HG03139 (cell line): ENCODE results near the gene FAM90A1.
A peak's percentile ranks its signal among the peaks of the same experiment; 100 is the strongest.
"Not testable (repeated sequence)": the region's sequence is repeated elsewhere in the genome, so short reads cannot be mapped to it uniquely, and the experiment has no call there.

Experiments
- ATAC-seq: cut with Tn5 transposase; IDR thresholded peaks from one replicate; pipeline ENCODE4 v1.9.1; 2021; ENCODE audit not compliant: unreplicated experiment

The FAM90A1 gene, protein sequence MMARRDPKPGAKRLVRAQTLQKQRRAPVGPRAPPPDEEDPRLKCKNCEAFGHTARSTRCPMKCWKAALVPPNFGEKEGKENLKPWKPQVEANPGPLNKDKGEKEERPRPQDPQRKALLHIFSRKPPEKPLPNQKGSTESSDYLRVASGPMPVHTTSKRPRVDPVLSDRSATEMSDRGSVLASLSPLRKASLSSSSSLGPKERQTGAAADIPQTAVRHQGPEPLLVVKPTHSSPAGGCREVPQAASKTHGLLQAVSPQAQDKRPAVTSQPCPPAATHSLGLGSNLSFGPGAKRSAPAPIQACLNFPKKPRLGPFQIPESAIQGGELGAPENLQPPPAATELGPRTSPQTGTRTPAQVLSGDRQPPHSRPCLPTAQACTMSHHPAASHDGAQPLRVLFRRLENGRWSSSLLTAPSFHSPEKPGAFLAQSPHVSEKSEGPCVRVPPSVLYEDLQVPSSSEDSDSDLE

DNA sequence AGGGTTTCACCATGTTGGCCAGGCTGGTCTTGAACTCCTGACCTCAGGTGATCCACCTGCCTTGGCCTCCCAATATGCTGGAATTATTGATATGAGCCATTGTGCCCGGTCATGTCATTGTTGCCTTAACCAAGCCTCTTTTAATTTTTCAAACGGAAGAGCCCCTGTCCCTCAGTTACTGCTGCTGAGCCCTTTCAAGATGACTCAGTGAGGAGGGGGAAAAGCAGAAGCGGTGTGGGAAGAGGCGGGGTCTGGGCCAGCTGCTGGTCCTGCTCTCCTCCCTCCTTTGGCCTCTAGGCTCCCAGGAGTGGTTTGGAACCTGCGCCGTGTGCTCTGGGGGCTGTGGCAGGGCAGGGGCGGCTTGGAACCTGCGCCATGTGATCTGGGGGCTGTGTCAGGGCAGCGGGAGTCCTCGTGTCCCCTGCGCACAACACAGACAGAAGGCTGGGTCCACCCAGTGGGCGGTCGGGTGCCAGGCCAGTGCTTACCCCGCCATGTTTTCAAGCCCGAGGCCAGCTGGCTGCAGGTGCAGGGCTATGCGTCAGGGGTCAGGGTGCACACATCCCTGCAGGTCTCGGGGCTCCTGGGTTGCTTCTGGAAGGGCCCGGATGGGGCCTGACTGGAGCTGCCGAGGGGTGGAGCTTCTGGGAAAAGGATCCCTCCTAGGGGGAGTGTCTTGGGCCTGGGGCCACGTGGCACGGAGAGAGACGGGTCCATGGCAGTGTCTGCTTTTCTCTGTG is at the start of gene FAM90A1:
Gene FAM90A1 (minus strand): TSS at position 627 of the 740 bp plus-strand sequence. CDS start 2,786 bp downstream, outside the sequence.
- ATAC-seq: not testable (repeated sequence)

DNA sequence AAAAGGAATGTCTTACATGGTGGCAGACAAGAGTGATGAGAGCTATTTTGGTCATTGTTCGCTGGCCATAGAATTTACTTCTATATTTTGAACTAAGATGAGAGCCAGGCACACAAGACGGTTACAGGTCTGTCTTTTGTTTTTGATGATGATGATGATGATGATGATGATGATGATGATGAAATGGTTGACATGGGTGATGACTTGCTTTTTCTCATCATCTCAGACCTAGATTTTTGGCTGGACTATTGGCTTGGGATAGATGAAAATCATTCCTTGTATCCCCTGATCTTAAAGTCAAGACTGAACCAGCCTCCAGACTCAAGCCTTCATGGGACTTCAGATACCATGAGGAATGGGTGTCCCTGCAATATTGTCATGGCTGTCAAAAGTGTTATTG is 49.0 kb upstream of the FAM90A1 start:
- ATAC-seq: not testable (repeated sequence)

DNA sequence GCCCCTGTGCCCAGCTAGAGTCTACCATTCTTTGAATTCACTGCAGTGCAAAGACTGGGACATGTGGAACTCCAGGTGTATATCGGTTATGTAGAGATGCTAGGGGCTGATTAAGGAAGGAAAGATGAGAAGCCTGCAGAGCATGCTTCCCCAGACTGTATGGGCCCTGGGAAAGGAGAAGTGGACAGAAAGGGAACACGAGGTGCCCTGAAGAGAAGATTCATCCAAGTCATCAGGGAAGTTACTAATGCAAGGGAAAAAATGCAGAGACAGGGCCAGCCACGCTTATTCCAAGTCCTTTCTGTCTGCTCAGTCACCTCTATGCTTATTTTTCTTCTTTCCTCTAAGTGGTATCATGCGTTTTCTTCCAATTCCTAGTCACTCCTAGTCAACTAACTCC is 39.3 kb upstream of the FAM90A1 start:
- ATAC-seq: not testable (repeated sequence)

DNA sequence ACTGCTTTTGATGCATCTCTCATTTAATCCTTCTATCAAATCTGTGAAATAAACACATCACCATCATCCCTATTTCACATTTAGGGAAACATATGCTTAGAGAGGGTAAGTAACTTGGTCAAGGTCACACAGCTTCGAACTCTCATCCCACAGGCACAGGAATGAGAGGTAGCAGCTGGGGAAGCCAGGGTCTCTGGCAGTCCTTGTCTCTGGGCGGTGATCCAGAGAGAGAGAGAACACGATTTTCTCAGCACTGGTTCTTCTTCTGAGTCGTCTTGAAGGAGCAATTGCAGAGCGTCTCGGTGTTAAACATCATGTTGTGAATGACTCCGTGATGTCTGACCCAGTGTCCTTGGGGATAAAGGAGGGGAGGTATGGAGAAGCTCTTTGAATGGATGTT is 36.8 kb upstream of the FAM90A1 start:
- ATAC-seq: not testable (repeated sequence)

DNA sequence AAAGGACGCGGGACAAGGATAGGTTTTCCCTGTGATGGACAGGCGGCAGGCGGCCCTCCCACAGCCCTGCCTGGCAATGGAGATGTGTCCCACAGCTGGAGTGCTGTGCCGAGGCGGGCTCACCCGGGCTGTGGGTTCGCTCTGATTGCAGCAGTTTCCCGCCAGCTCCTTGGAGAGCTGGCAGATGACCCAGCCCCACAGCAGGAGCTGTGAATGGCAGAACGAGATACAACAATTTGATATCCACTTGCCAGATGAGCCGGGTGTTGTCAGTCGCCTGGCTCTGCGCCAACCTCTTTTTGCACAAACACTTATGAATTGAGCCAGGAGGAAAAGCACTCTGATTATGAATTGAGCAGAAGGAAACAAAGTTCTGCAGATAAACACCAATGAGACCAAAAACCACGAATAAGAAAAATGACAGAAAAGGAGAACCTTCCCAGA is 33.7 kb upstream of the FAM90A1 start:
- ATAC-seq: not testable (repeated sequence)

DNA sequence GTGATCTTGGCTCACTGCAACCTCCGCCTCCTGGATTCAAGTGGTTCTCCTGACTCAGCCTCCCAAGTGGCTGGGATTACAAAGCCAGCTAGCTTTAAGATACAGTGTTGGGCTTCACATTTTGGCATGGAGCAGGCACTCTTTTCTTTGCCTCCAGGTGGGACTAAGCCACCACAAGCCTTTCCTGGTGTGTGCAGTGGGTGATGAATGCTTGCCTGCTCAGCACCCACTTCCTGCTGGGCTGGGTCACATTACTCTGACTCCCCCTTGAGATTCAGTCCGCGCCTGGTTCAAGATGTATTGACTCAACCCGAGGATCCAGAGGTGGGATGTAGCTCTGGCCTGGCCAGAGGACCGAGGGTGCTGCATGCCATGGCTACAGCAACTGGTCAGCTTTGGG is 28.9 kb upstream of the FAM90A1 start:
- ATAC-seq: not testable (repeated sequence)

DNA sequence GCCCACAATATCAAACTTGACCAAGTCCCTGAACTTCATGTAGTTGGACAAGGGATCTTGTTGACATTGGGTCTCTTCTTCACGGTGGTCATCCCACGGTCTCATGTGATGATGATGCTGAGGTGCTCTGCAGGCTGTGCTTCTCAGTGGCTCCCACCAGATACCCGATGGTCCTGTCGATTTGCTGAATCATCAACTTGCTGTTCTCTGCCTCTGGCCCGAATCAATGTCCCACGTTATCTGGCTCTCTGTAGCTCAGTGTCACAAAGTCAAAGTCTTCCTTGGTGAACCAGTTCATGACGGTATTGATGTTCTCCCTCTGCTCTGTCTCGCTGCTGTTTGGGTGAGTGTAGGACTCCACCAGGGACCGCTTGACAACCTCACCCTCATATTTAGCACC is 27.3 kb upstream of the FAM90A1 start:
- ATAC-seq: not testable (repeated sequence)

DNA sequence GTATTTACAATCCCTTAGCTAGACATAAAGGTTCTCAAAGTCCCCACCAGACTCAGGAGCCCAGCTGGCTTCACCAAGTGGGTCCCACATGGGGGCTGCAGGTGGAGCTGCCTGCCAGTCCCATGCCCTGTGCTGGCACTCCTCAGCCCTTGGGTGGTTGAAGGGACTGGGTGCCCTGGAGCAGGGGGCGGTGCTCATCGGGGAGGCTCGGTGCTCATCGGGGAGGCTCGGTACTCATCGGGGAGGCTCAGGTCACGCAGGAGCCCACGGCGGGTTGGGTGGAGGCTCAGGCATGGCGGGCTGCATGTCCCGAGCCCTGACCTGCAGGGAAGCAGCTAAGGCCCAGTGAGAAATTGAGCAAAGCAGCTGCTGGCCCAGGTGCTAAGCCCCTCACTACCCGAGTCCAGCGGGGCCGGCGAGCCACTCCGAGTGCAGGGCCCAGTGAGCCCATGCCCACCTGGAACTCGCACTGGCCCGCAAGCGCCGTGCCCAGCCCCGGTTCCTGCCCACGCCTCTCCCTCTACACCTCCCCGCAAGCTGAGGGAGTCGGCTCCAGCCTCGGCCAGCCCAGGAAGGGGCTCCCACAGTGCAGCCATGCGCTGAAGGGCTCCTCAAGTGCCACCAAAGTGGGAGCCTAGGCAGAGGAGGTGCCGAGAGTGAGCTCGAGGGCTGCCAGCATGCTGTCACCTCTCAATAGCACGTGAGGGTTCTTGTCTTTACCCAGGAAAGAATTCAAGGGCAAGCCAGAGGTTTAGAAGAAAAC is 24.8 kb upstream of the FAM90A1 start:
- not testable (repeated sequence) for ATAC-seq

DNA sequence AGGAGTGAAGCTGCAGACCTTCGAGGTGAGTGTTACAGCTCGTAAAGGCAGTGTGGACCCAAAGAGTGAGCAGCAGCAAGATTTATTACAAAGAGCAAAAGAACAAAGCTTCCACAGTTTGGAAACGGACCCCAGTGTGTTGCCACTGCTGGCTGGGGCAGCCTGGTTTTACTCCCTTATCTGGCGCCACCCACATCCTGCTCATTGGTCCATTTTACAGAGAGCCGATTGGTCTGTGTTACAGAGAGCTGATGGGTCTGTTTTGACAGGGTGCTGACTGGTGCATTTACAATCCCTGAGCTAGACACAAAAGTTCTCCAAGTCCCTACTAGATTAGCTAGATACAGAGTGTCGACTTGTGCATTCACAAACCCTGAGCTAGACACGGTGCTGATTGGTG is 24.2 kb upstream of the FAM90A1 start:
- not testable (repeated sequence) for ATAC-seq

DNA sequence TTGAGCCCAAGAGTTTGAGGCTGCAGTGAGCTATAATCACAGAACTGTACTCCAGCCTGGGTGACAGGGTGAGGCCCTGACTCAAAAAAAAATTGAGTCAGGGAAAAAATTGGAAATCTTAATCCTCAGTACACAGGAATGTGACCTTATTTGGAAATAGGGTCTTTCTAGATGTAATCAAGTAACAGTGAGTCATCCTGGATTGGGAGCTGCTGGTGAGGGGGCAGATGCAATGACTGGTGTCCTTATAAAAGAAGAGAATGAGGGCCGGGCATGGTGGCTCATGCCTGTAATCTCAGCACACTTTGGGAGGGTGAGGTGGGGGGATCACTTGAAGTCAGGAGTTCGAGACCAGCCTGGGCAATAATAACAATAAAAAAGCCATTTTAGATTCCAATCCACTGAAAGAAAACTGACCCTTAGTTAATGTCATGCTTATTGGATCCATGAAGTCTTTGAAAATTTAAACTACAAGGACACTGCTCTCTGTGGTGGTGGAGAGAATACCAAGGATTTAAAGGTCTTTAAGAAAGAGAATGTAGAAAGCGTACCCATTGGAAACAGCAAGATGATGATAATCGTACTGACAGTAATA is 19.6 kb upstream of the FAM90A1 start:
- ATAC-seq: not testable (repeated sequence)

DNA sequence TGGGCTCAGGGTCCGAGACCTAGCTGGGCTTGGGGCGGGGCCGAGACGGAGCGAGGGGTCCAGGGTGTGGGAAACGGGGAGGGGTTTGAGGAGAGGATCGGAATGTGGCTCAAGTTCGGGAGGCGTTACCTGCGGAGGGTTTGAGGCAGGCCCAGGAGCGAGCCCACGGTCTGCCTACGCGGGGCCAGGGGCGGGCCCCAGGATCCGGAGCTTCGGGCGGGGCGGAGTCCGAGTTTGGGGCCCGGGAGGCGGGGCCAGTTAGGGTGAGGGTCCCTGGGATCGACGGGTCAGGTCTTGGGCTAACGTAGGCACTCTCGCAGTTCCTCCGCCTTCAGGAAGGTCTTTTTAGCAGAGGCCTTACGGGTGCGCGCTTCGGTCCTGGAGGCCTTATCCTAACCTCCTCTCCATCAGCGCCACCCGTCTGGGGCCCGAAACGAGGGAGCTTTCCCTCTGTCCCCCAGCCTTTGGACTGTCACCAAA is 16.3 kb upstream of the FAM90A1 start:
- not testable (repeated sequence) for ATAC-seq

DNA sequence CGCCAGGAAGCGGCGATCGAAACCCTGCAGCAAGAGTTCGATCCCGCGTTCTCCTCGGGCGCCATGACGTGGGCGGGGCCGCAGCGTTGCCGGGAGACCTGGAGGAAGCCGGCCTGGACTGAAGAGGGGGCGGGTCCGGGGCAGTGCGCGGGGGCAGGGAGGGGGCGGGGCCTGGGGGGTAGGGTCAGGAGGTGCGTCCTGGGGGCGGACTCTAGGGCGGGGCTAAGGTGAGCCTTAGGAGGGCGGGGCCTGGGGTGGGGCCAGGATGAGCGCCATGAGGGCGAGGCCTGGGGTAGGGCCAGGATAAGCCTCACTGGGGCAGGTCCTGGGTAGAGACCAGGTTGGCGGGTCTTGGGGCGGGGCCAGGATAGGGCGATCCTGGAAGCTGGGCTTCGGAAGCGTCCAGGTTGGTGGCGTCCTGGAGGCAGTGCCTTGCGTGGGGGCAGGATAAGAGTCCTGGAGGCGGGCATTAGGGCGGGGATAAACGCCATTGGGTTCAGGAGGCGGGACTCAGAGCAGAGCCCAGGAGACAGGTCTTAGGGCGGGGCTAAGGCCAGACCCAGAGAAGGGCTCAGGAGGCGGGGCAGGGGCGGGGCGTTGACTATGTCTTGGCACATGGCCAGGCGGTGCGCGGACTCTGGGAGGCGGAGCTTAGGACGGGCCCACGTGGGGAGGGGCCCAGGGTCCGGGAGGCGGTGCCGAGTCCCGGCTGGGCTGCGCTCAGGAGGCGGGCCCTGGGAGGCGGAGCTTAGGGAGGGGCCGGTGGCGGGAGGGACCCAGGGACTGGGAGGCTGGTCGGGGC is 15.7 kb upstream of the FAM90A1 start:
- peak; percentile 93 for ATAC-seq

DNA sequence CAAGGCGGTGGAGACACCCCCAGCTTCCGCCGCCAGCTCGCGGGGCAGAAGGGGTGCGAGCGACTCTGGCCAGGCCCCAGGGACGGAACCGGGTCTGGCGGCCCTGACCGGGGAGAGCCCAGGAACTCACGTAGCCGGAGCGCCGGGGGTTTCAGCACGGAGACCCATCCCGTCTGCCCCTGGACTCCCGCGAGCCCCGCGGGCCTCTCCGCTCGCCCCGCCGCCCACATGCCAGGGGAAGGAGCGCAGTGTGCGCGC is 15.1 kb upstream of the FAM90A1 start:
- ATAC-seq: not testable (repeated sequence)

DNA sequence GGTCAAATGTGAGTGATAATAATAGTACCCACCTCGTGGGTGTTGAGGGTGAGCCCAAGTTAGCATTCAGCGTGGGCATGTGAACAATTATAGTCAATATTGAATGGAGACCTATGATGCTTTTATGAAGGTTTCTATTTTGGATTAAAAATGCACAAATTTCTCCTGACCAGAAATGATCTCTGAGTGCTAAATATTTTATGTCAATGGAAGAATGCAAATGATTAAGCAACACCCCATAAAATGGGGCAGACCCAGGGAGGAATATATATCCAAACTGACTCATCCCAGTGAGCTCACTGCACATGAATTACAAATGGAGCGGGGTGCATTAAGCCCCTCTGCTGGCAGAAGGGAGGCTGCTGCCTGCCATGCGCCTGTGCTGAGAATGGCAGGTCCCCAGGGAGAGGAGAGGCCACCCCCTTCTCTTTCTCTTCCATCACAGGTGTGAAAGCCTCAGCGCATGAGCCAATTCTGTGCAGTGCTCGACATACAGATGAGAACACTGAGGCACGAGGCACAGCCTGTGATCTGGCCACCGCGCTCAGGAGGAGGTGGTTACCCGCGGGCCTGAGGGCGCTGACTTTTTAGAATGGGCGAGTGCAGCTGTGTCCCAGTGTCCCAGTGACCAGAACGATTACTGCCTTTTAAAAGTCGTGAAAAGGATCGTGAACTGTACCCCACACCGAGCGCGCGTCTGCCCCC is 14.7 kb upstream of the FAM90A1 start:
- not testable (repeated sequence) for ATAC-seq

DNA sequence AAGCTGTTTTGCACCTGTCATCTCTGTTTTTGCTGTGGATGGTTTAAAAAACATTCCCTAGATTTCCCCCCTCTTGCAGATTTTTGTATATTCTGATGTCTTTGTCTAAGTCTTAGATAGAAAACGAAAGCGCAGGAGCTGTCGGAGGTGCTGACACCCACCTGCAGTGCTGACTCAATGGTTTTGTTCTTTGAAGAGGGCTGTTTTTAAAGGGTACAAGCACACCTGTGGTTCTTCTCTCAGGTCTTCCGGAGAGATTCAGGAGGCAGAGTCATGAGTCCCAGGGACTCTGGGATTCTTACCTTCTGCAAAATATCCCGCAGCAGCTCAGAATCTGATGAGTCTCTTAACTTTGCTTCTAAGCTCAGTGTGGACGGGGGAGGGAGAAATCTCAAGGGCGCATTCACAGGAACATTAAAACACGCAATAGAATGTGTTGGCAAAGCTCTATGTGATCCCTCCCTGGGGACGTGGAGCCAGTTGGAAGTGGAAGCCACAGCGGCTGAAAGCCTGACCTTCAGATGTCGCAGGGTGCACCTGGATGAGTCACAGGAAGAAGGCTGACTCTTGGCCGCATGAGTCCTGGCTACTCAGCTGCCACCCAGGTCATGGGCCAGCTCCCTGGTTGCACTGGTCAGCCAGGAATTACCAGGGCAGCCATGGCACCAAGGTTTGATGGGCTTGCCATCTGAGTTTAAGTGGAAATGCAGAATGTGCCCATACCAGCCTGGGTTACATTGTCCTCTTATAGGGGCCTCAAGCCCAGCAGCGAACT is 13.1 kb upstream of the FAM90A1 start:
- not testable (repeated sequence) for ATAC-seq

DNA sequence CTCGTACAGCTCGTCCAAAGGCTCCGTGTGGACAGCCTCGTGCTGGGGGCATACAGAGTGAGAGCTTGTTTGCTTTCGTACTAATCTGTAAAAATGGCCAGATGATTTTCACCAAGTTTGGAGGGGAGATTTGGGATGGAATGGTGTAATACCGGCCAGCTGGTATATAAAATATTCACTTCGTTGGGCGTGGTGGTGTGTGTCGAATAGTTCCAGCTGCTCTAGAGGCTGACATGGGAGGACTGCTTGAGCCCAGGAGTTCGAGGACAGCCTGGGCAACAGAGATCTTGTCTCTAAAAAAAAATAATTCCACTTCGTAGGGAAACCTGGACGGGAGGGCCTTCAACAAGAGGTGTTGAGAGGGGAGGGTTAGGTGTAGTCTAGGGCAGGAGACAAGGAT is 9.6 kb upstream of the FAM90A1 start:
- ATAC-seq: not testable (repeated sequence)

DNA sequence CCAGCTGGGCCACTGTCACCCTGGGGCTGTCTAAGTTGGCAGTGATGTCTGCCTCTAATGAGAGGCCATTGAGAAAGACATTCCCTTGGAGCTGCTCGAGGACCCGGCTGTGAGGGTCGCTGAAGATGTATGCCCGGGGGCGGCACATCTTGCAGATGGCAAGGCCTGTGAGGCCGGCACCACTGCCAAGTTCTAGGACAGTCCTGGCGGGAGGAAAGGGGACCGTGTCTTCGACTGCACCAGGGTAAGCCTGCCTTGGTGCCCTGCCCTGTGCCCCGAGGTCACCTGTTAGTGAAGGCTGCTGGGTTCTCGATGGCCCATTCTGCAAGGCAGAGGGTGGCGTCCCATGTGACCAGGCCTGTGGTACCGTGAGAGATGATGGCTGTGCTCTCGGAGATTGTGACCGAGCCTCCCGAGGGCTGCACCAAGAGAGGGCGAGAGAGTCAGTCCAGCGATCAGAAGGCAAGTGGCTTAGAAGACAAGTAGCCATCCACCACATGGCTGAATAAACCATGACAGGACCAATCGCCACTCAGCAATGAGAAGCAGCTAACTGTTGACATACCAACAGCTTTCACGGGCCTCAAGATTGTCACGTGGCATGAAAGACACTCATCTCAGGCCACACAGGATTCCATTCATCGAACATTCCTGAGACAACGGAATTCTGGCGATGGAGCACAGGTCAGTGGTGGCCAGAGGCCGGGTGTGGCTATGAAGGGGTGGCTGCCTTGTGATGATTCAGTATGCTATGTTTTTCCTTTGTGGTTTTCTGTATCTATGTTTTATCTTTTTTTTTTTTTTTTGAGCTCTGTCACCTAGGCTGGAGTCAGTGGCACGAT is 8.1 kb upstream of the FAM90A1 start:
- ATAC-seq: not testable (repeated sequence)

DNA sequence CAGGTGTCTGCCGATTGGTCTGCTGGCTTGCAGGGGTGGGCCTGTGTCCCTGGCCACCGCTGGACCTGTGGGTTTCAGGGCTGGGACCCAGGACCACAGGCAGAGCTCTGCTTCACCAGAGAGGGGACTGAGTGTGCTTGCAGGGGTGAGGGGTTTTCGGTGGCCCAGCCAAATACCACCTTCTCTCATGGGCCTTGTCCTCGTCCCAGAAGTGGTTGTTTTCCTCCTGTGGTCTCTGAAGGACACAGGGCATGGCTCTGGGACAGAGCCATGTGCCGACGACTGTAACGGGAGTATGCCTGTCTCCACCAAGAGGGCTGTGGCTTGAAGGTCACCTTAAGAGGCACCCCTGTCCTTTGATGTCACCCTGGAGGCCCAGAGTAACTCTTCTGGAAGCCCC is 7.3 kb upstream of the FAM90A1 start:
- not testable (repeated sequence) for ATAC-seq
